Liver (tissue), 9 donors: ENCODE results near the gene SARM1. TPM values are rescaled to one million over a fixed set of nuclear protein-coding genes. Genes with fewer than 3 reads are reported as not detected.

Experiments used
- DNase-seq: peaks from one replicate; pipeline ENCODE4 v3.0.0-alpha.2; 2017; ENCODE audit warnings: low spot score
- H3K27ac ChIP-seq, 2 donors: one replicate each; pipeline ENCODE4 v1.7.0; 2013; ENCODE audit warnings: inconsistent platforms in 2 of 2, low read length in 2 of 2, control low read depth in 1 of 2, low read depth in 1 of 2, mild to moderate bottlenecking in 1 of 2
- H3K27me3 ChIP-seq, 4 donors: one replicate each; pipeline versions ENCODE4 v1.6.1 to v1.7.0; 2013; ENCODE audit warnings: low read length in 3 of 4, inconsistent platforms in 1 of 4, mild to moderate bottlenecking in 1 of 4, moderate library complexity in 1 of 4; ENCODE audit not compliant: control insufficient read depth in 4 of 4, insufficient read depth in 4 of 4
- H3K36me3 ChIP-seq, 4 donors: one replicate each; pipeline versions ENCODE4 v1.6.1 to v1.7.0; 2013; ENCODE audit warnings: low read length in 3 of 4, mild to moderate bottlenecking in 3 of 4, low read depth in 1 of 4, moderate library complexity in 1 of 4; ENCODE audit not compliant: control insufficient read depth in 4 of 4, insufficient read depth in 3 of 4
- H3K4me1 ChIP-seq, 4 donors: one replicate each; pipeline versions ENCODE4 v1.6.1 to v1.7.0; 2013; ENCODE audit warnings: low read length in 3 of 4, mild to moderate bottlenecking in 3 of 4, moderate library complexity in 1 of 4; ENCODE audit not compliant: control insufficient read depth in 4 of 4, insufficient read depth in 4 of 4
- H3K4me3 ChIP-seq, 3 donors: one replicate each; pipeline versions ENCODE4 v1.6.1 to v1.7.0; 2013; ENCODE audit warnings: low read length in 3 of 3, control low read depth in 1 of 3, low read depth in 1 of 3, mild to moderate bottlenecking in 1 of 3
- H3K9ac ChIP-seq, 2 donors: one replicate each; pipeline ENCODE4 v1.7.0; 2013; ENCODE audit warnings: low read length in 2 of 2, mild to moderate bottlenecking in 2 of 2, moderate library complexity in 2 of 2, control low read depth in 1 of 2, low read depth in 1 of 2
- H3K9me3 ChIP-seq, 4 donors: one replicate each; pipeline versions ENCODE4 v1.6.1 to v1.7.0; 2013; ENCODE audit warnings: low read length in 3 of 4; ENCODE audit not compliant: control insufficient read depth in 4 of 4
- EGR1 ChIP-seq, 2 donors: IDR thresholded peaks; 2 replicates each; pipeline ENCODE4 v1.6.1; 2016 to 2018; ENCODE audit warnings: antibody characterized with exemption in 2 of 2, low read depth in 2 of 2
- FOXA1 ChIP-seq: IDR thresholded peaks from 2 replicates; pipeline ENCODE4 v1.6.1; 2016; ENCODE audit warnings: antibody characterized with exemption
- FOXA2 ChIP-seq: IDR thresholded peaks from 2 replicates; pipeline ENCODE4 v1.6.1; 2016; ENCODE audit warnings: antibody characterized with exemption
- GABPA ChIP-seq, 2 donors: IDR thresholded peaks in 1 of 2; conservative IDR thresholded peaks in 1 of 2; 2 replicates each; pipeline ENCODE4 v1.6.1; 2016; ENCODE audit warnings: antibody characterized with exemption in 2 of 2, mild to moderate bottlenecking in 1 of 2, moderate library complexity in 1 of 2
- HNF4A ChIP-seq, 2 donors: conservative IDR thresholded peaks; 2 replicates each; pipeline ENCODE4 v1.6.1; 2016; ENCODE audit warnings: antibody characterized with exemption in 2 of 2, mild to moderate bottlenecking in 2 of 2
- HNF4G ChIP-seq: IDR thresholded peaks from 2 replicates; pipeline ENCODE4 v1.6.1; 2016; ENCODE audit warnings: antibody characterized with exemption
- JUND ChIP-seq, 2 donors: IDR thresholded peaks; 2 replicates each; pipeline ENCODE4 v1.6.1; 2016; ENCODE audit warnings: antibody characterized with exemption in 2 of 2
- MAX ChIP-seq: IDR thresholded peaks from 2 replicates; pipeline ENCODE4 v1.6.1; 2016; ENCODE audit warnings: antibody characterized with exemption
- NR2F2 ChIP-seq: IDR thresholded peaks from 2 replicates; pipeline ENCODE4 v1.6.1; 2016; ENCODE audit warnings: antibody characterized with exemption
- RAD21 ChIP-seq, 2 donors: IDR thresholded peaks; 2 replicates each; pipeline ENCODE4 v1.6.1; 2016; ENCODE audit warnings: antibody characterized with exemption in 2 of 2, mild to moderate bottlenecking in 2 of 2
- REST ChIP-seq: IDR thresholded peaks from 2 replicates; pipeline ENCODE4 v1.6.1; 2016; ENCODE audit warnings: antibody characterized with exemption, mild to moderate bottlenecking
- RXRA ChIP-seq, 2 donors: IDR thresholded peaks; 2 replicates each; pipeline ENCODE4 v1.6.1; 2017 to 2018; ENCODE audit warnings: antibody characterized with exemption in 2 of 2, mild to moderate bottlenecking in 1 of 2
- SP1 ChIP-seq: IDR thresholded peaks from 2 replicates; pipeline ENCODE4 v1.6.1; 2018; ENCODE audit warnings: antibody characterized with exemption, mild to moderate bottlenecking
- TAF1 ChIP-seq: conservative IDR thresholded peaks from 2 replicates; pipeline ENCODE4 v1.6.1; 2016; ENCODE audit warnings: antibody characterized with exemption, mild to moderate bottlenecking
- YY1 ChIP-seq: IDR thresholded peaks from 2 replicates; pipeline ENCODE4 v1.6.1; 2016; ENCODE audit warnings: antibody characterized with exemption, mild to moderate bottlenecking
- ZBTB33 ChIP-seq: IDR thresholded peaks from 2 replicates; pipeline ENCODE4 v1.6.1; 2016; ENCODE audit warnings: antibody characterized with exemption
- WGBS: extraction: QIAGEN DNeasy Blood & Tissue Kit; methylation state at CpG from one replicate; pipeline ENCODE4 v1.1.7; 2013; 5-methylcytosine and 5-hydroxymethylcytosine counted together
- polyA plus RNA-seq, 2 donors: library from polyadenylated mRNA; stranded (reverse) in 1 of 2; unstranded in 1 of 2; fragments of 200-250 nt in 1 of 2; fragments of >200 nt in 1 of 2; fragmentation: Nextera tagmentation in 1 of 2; extraction: Ambion mirVana in 1 of 2; gene quantifications; one replicate each; pipeline versions ENCODE4 v1.2.1 to v1.2.3, GENCODE V29; 2013 to 2015
- total RNA-seq, 2 donors: library from RNA; depleted of rRNA; stranded (reverse); fragments of >200 nt; gene quantifications; one replicate each; pipeline ENCODE4 v1.2.3, GENCODE V29; 2014
- TF ChIP-seq, protein P1 (sequence below): fragments of 150-350 bp; IDR thresholded peaks from 2 replicates; pipeline ENCODE4 v1.5.1; 2017; ENCODE audit warnings: improper control_type of control experiment, low read depth, low read length; ENCODE audit not compliant: missing input control
- TF ChIP-seq, protein P2 (sequence below): IDR thresholded peaks from 2 replicates; pipeline ENCODE4 v1.6.1; 2016; ENCODE audit warnings: antibody characterized with exemption
- donor health status: healthy.
- donor health status: healthy.
- donor health status: healthy.
- donor health status: healthy.
- donor health status: healthy.

SARM1 gene
- total and polyA plus RNA-seq, 4 donors = 2.4 to 5.4 (median 5.1) TPM

GRCh38 chr17:28369684-28370034, 1.8 kb upstream of the SARM1 start:
- H3K27me3 ChIP-seq = no peaks in the 10 kb centered on the region
- H3K4me3 ChIP-seq = peak overlapping the region; percentile 68 to 93 (median 72)
- peak overlapping the region; percentile 75 to 77 for H3K27ac ChIP-seq
- H3K4me1 ChIP-seq = peaks cover 4 to 57% (median 36%) of the 10 kb centered on the region in 4 donors
- peaks cover 3 to 12% (median 8%) of the 10 kb centered on the region in 4 donors for H3K36me3 ChIP-seq
- DNase-seq = no peak
- H3K9ac ChIP-seq = peak overlapping the region; percentile 82 to 93
- WGBS = 28% methylated on average over 10 of the region's 10 CpGs
- H3K9me3 ChIP-seq = no peaks in the 10 kb centered on the region
- no peak for TF ChIP-seq HNF4A (conservative IDR thresholded peaks at IDR 0.05)
- no peak for TF ChIP-seq GABPA (IDR thresholded peaks at IDR 0.05 in 1 of 2, conservative IDR thresholded peaks at IDR 0.05 in 1 of 2)

- peak; percentile 21 to 69 for TF ChIP-seq EGR1 (IDR thresholded peaks at IDR 0.05; ENCODE audit: low read depth in 2 of 2)
- peak; percentile 73 for TF ChIP-seq FOXA1
- peak; percentile 90 for TF ChIP-seq YY1
- peak; percentile 93 for TF ChIP-seq TAF1
- TF ChIP-seq RXRA (IDR thresholded peaks at IDR 0.05) = peak; percentile 88 to 96
- peak; percentile 91 for TF ChIP-seq REST
- peak; percentile 86 to 97 for TF ChIP-seq JUND (IDR thresholded peaks at IDR 0.05)
- TF ChIP-seq RAD21 (IDR thresholded peaks at IDR 0.05) = peak; percentile 36 to 41
- TF ChIP-seq HNF4G = peak; percentile 50
- TF ChIP-seq GABPA (IDR thresholded peaks at IDR 0.05 in 1 of 2, conservative IDR thresholded peaks at IDR 0.05 in 1 of 2) = peak in 1 of 2 donors; percentile 75
- TF ChIP-seq, protein P1, sequence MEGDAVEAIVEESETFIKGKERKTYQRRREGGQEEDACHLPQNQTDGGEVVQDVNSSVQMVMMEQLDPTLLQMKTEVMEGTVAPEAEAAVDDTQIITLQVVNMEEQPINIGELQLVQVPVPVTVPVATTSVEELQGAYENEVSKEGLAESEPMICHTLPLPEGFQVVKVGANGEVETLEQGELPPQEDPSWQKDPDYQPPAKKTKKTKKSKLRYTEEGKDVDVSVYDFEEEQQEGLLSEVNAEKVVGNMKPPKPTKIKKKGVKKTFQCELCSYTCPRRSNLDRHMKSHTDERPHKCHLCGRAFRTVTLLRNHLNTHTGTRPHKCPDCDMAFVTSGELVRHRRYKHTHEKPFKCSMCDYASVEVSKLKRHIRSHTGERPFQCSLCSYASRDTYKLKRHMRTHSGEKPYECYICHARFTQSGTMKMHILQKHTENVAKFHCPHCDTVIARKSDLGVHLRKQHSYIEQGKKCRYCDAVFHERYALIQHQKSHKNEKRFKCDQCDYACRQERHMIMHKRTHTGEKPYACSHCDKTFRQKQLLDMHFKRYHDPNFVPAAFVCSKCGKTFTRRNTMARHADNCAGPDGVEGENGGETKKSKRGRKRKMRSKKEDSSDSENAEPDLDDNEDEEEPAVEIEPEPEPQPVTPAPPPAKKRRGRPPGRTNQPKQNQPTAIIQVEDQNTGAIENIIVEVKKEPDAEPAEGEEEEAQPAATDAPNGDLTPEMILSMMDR = no peak
- TF ChIP-seq, protein P2, sequence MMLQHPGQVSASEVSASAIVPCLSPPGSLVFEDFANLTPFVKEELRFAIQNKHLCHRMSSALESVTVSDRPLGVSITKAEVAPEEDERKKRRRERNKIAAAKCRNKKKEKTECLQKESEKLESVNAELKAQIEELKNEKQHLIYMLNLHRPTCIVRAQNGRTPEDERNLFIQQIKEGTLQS = peak; percentile 61
- peak; percentile 93 for TF ChIP-seq NR2F2
- TF ChIP-seq MAX = peak; percentile 91
- TF ChIP-seq HNF4A (conservative IDR thresholded peaks at IDR 0.05) = peak; percentile 92 to 94
- TF ChIP-seq SP1 = peak; percentile 94
- peak; percentile 79 for TF ChIP-seq FOXA2
- TF ChIP-seq ZBTB33 = peak; percentile 89
- Histone ChIP-seq H3K4me3 (peak within 1 kb of the TSS; percentile 68 to 93 (median 72)), H3K4me1 (peaks cover 4 to 56% (median 35%) of the 10 kb centered on the region in 4 donors), H3K27me3 (no peaks in the 10 kb centered on the region), H3K27ac (peak within 1 kb of the TSS; percentile 75 to 77), H3K9ac (peak within 1 kb of the TSS; percentile 82 to 93), H3K36me3 (peaks cover 3 to 12% (median 8%) of the 10 kb centered on the region in 4 donors), H3K9me3 (no peaks in the 10 kb centered on the region)
- peak; percentile 64 for DNase-seq
- 13% methylated on average over 8 of the region's 8 CpGs for WGBS
These were observed 1.3 kb upstream of the SARM1 start, which contains the start of gene VTN for GRCh38 chr17:28370035-28370743. VTN (minus strand) TSS chr17:28370307; CDS start chr17:28370203, 104 bp downstream.
